HCT116 (cell line): Measurements from ENCODE around the gene RAB24.

Experiments
- EGR1 ChIP-seq: IDR thresholded peaks from 2 replicates; pipeline ENCODE4 v1.6.1; 2012; ENCODE audit warnings: low read depth
- ELF1 ChIP-seq: IDR thresholded peaks from 2 replicates; pipeline ENCODE4 v1.6.1; 2012; ENCODE audit warnings: low read depth, borderline replicate concordance
- EZH2 ChIP-seq: fragments of 200-600 bp; sonication (generic); IDR thresholded peaks from 2 replicates; pipeline ENCODE4 v1.6.1; 2017; ENCODE audit warnings: antibody characterized with exemption, mixed run types
- FOSL1 ChIP-seq: IDR thresholded peaks from 2 replicates; pipeline ENCODE4 v1.6.1; 2012; ENCODE audit warnings: low read depth
- POLR2A ChIP-seq: IDR thresholded peaks from 2 replicates; pipeline ENCODE4 v1.7.0; 2011; ENCODE audit warnings: borderline replicate concordance; ENCODE audit not compliant: insufficient read depth, insufficient read length; ENCODE audit errors: extremely low read depth
- POLR2AphosphoS5 ChIP-seq: IDR thresholded peaks from 2 replicates; pipeline ENCODE4 v1.6.1; 2011; ENCODE audit warnings: mild to moderate bottlenecking, low read depth, low read length, moderate library complexity
- SIN3A ChIP-seq: IDR thresholded peaks from 2 replicates; pipeline ENCODE4 v1.6.1; 2012; ENCODE audit warnings: low read depth
- TCF7L2 ChIP-seq: IDR thresholded peaks from 2 replicates; pipeline ENCODE4 v1.7.0; 2011; ENCODE audit warnings: borderline replicate concordance, inconsistent platforms; ENCODE audit not compliant: insufficient read depth, insufficient read length; ENCODE audit errors: extremely low read depth
- YY1 ChIP-seq: IDR thresholded peaks from 2 replicates; pipeline ENCODE4 v1.6.1; 2011; ENCODE audit warnings: low read length, low read depth, moderate library complexity, mild to moderate bottlenecking; ENCODE audit not compliant: insufficient replicate concordance; ENCODE audit errors: extremely low read depth
- ZNF274 ChIP-seq: fragments of 200-500 bp; sonication (Bioruptor generic); IDR thresholded peaks from 2 replicates; pipeline ENCODE4 v1.6.1; 2014; ENCODE audit warnings: mild to moderate bottlenecking, low read depth, low read length, inconsistent platforms
- TF ChIP-seq, protein P1 (sequence below), 3 experiments: fragments of 200-600 bp in 1 of 3; sonication (generic) in 1 of 3; IDR thresholded peaks in 2 of 3; conservative IDR thresholded peaks in 1 of 3; 2 replicates each; pipeline ENCODE4 v1.5.1; 2012 to 2017; ENCODE audit warnings: low read depth in 2 of 3, low read length in 2 of 3, antibody characterized with exemption in 1 of 3, borderline replicate concordance in 1 of 3, control low read depth in 1 of 3, mild to moderate bottlenecking in 1 of 3, mixed read lengths in 1 of 3, mixed run types in 1 of 3, moderate library complexity in 1 of 3; ENCODE audit not compliant: insufficient read depth in 1 of 3
- TF ChIP-seq, protein P2 (sequence below): IDR thresholded peaks from 2 replicates; pipeline ENCODE4 v1.6.1; 2012
- TF ChIP-seq, protein P3 (sequence below): IDR thresholded peaks from 2 replicates; pipeline ENCODE4 v1.6.1; 2012
- TF ChIP-seq, protein P4 (sequence below): IDR thresholded peaks from 2 replicates; pipeline ENCODE4 v1.6.1; 2012; ENCODE audit warnings: low read depth

GRCh38 chr5:177265395-177265794 lies 38.1 kb downstream of the RAB24 start:
- TF ChIP-seq, protein P1, sequence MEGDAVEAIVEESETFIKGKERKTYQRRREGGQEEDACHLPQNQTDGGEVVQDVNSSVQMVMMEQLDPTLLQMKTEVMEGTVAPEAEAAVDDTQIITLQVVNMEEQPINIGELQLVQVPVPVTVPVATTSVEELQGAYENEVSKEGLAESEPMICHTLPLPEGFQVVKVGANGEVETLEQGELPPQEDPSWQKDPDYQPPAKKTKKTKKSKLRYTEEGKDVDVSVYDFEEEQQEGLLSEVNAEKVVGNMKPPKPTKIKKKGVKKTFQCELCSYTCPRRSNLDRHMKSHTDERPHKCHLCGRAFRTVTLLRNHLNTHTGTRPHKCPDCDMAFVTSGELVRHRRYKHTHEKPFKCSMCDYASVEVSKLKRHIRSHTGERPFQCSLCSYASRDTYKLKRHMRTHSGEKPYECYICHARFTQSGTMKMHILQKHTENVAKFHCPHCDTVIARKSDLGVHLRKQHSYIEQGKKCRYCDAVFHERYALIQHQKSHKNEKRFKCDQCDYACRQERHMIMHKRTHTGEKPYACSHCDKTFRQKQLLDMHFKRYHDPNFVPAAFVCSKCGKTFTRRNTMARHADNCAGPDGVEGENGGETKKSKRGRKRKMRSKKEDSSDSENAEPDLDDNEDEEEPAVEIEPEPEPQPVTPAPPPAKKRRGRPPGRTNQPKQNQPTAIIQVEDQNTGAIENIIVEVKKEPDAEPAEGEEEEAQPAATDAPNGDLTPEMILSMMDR (IDR thresholded peaks at IDR 0.05 in 2 of 3, conservative IDR thresholded peaks at IDR 0.05 in 1 of 3; ENCODE audit: borderline replicate concordance in 1 of 3, insufficient read depth in 1 of 3, low read depth in 2 of 3, low read length in 2 of 3) = no peak
- TF ChIP-seq FOSL1 (no peak), EZH2 (no peak), ELF1 (no peak), POLR2AphosphoS5 (no peak), SIN3A (no peak), POLR2A (no peak), EGR1 (no peak), ZNF274 (no peak), TCF7L2 (no peak), YY1 (no peak)
- TF ChIP-seq, protein P2, sequence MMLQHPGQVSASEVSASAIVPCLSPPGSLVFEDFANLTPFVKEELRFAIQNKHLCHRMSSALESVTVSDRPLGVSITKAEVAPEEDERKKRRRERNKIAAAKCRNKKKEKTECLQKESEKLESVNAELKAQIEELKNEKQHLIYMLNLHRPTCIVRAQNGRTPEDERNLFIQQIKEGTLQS = no peak
- TF ChIP-seq, protein P3, sequence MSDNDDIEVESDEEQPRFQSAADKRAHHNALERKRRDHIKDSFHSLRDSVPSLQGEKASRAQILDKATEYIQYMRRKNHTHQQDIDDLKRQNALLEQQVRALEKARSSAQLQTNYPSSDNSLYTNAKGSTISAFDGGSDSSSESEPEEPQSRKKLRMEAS = no peak
- TF ChIP-seq, protein P4, sequence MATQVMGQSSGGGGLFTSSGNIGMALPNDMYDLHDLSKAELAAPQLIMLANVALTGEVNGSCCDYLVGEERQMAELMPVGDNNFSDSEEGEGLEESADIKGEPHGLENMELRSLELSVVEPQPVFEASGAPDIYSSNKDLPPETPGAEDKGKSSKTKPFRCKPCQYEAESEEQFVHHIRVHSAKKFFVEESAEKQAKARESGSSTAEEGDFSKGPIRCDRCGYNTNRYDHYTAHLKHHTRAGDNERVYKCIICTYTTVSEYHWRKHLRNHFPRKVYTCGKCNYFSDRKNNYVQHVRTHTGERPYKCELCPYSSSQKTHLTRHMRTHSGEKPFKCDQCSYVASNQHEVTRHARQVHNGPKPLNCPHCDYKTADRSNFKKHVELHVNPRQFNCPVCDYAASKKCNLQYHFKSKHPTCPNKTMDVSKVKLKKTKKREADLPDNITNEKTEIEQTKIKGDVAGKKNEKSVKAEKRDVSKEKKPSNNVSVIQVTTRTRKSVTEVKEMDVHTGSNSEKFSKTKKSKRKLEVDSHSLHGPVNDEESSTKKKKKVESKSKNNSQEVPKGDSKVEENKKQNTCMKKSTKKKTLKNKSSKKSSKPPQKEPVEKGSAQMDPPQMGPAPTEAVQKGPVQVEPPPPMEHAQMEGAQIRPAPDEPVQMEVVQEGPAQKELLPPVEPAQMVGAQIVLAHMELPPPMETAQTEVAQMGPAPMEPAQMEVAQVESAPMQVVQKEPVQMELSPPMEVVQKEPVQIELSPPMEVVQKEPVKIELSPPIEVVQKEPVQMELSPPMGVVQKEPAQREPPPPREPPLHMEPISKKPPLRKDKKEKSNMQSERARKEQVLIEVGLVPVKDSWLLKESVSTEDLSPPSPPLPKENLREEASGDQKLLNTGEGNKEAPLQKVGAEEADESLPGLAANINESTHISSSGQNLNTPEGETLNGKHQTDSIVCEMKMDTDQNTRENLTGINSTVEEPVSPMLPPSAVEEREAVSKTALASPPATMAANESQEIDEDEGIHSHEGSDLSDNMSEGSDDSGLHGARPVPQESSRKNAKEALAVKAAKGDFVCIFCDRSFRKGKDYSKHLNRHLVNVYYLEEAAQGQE = no peak
